GM18508 (cell line): ENCODE measurements around the gene RAB11B.
"Not testable (repeated sequence)": the region's sequence is repeated elsewhere in the genome, so short reads cannot be mapped to it uniquely, and the experiment has no call there.

Experiments used
- ATAC-seq: cut with Tn5 transposase; IDR thresholded peaks from one replicate; pipeline ENCODE4 v1.9.1; 2021; ENCODE audit warnings: moderate number of reproducible peaks; ENCODE audit not compliant: insufficient read depth, unreplicated experiment

RAB11B gene

GRCh38 chr19:8423817-8424223 is 33.7 kb downstream of the RAB11B start:
- ATAC-seq: no peak

DNA sequence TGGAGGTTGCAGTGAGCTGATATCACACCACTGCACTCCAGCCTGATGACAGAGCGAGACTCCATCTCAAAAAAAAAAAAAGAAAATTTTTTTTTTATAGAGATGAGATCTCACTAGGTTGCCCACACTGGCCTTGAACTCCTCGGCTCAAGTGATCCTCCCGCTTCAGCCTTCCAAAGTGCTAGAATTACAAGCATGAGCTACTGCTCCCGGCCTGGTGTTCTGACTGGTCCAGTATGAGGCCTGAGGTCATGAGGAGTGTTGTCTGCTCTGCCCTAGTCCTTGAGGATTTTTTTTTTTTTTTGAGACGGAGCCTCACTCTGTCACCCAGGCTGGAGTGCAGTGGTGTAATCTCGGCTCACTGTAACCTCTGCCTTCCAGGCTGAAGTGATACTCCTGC is 35.2 kb downstream of the RAB11B start:
- ATAC-seq: not testable (repeated sequence)

- ATAC-seq: no peak
Measured at GRCh38 chr19:8426283-8426682, 36.1 kb downstream of the RAB11B start.

DNA sequence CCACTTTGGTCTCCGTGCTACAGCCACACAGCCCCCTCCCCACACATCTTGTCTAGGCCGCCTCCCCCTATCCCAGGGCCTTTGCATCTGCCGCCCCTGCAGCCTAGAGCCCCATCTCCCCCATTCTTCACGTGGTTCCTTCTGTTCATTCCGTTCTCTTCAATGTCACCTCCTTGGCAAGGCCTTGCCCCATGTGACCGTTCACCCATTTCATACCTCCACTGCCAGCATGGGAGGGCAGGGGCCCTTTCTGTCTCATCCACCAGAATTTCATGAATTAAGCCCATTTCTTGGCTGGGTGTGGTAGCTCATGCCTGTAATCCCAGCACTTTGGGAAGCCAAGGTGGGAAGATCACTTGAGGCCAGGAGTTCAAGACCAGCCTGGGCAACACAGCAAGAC is 38.9 kb downstream of the RAB11B start:
- no peak for ATAC-seq

GRCh38 chr19:8429826-8430225 is 39.7 kb downstream of the RAB11B start:
- no peak for ATAC-seq

GRCh38 chr19:8430650-8431049 is 40.5 kb downstream of the RAB11B start:
- ATAC-seq: no peak

DNA sequence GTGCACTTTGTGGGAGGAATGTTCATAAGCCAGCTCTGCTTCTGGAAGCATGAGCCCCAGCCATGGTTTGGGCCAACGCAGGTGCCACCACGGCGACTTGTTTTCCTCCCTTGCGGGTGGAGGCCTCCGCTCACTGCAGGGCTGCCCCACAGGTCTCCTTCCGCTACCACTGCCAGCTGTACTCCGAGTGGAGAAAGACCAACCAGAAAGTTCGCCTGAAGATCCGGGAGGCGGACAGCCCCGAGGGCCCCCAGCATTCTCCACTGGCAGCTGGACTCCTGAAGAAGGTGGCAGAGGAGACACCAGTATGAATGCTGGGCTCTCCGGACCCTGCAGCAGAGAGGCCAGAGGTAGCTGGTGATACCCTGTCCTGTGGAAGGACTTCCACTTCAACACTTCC is 48.1 kb downstream of the RAB11B start:
- ATAC-seq: no peak

- no peak for ATAC-seq
Measured at GRCh38 chr19:8441725-8442544, 51.8 kb downstream of the RAB11B start.

DNA sequence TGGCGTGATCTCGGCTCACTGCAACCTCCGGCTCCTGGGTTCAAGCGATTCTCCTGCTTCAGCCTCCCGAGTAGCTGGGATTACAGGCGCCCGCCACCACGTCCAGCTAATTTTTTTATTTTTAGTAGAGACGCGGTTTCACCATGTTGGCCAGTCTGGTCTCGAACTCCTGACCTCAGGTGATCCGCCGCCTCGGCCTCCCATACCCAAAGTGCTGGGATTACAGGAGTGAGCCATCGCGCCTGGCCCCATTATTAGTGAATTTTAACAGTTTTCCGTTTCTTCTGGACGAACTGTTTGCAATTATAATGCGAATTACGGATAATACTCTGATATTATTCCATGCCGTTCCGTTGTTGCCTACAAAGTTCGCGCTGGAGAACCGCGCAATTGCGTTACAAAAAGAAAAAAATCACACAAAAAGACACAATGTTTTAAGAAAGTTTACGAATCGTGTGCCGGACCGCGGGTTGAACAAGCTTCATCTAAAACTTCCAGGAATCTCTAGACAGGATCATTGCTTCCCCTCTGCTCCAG is 54.0 kb downstream of the RAB11B start:
- ATAC-seq: not testable (repeated sequence)

GRCh38 chr19:8444677-8445487 is 54.7 kb downstream of the RAB11B start, which contains the start of gene HNRNPM:
Gene HNRNPM, plus strand, starts transcription at chr19:8444975. Its CDS starts 24 bp downstream, at chr19:8444999.
- ATAC-seq: peak; percentile 62

- ATAC-seq: no peak
Measured at GRCh38 chr19:8445488-8446001, 55.4 kb downstream of the RAB11B start.

- no peak for ATAC-seq
Measured at GRCh38 chr19:8446061-8446709, 56.0 kb downstream of the RAB11B start.

DNA sequence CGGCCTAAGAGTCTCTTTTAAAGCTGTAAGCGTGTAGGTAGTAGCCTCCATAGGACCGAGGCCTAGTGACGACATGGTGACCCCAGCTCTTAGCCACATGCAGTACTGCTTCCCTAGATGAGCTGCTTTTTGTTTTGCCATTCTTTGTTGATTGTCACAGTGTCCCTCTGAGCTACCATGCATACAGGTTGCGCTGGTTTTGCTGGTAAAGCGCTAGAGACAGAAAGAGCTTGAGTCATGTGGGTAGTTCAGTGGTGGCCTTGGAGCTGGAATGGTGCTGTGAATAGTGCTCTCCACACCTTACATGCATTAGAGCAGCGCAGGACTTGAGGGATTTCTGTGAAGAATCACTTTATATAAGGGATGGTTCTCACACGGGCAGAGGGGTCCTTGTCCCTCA is 59.7 kb downstream of the RAB11B start:
- ATAC-seq: no peak

GRCh38 chr19:8451377-8451776 is 61.2 kb downstream of the RAB11B start:
- ATAC-seq: no peak

GRCh38 chr19:8451885-8452284 is 61.7 kb downstream of the RAB11B start:
- no peak for ATAC-seq

DNA sequence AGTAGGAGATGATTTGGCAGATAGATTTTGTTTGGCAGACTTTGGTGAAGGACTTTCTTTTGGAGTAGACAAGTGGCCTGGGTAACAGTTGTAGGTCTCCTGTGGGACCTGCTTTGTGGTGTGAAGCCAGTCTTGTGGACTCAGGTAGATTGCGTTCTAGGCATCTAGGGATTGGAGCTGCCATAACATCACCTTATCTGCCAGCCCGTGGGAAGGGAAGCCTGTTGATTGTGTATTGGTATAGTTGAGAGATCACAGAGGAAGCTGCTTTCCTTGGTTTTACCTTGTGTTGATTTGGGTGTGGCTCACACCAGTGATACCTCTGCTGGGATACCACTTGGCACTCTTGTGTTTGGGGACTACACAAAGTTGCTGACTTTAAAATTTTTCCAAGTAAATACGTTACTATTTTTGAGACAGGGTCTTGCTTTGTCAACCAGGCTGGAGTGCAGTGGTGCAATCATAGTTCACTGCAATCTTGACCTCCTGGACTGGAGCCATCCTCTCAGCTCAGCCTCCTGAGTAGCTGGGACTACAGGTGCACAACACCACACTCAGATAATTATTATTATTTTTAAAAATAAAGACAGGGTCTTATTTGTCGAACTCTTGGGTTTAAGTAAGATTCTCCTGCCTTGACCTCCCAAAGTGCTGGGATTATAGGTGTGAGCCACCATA is 62.4 kb downstream of the RAB11B start:
- no peak for ATAC-seq

GRCh38 chr19:8453616-8454015 is 63.5 kb downstream of the RAB11B start:
- ATAC-seq: no peak
